KBM-7 (cell line): ENCODE results near the gene DNAJB5.

Experiments used
- DNase-seq: peaks from one replicate; pipeline ENCODE4 v3.0.0-alpha.2; 2015
- in situ Hi-C: fragments of 300-500 bp; cut with MboI; formaldehyde crosslinking; loops from 2 replicates; pipeline ENCODE4 v1.14.3; 2020; ENCODE audit warnings: low sequenced_read_pairs, low pct_unique_long_range_greater_than_20kb, mixed read lengths

DNAJB5 gene

DNA sequence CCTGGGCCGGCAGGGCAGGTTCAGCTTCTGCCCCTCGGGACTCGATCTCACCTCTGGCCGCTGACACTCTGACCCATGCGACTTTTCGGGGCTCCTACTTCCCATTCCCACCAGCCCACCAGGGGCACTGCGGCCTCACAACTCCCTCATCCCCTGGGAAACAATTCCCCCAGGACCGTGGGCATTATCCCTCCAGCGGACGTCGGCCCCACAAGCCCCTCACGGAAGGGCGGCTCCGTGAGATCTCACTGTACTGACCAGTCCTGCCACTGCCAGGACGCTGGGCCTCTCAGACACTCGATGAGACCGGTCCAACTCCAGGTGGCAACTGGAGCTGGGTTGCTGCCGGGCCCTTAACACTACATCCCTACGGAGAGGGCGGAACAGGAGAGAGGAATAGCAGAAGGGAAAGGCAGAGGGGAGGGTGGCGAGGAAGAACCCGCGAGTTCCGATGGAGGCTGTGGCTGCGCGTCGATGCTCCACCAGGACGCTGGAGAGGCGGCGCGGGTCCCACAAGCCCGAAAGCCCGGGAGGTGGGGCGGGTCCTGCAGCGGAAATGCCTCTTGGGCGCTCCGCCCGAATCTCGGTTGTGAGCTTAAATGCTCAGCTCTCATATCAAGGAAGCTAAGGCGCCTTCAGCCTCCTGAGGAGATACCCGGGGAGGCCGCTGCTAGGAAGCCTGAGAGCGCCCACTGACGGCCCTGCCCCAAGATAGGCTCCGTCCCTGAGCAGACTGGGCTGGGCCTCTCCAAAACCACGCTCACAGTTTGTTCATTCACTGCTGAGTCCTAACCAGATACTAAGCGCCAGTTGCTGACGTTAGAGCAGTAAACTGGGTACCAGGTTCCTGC lies 46.5 kb downstream of the DNAJB5 start:
- in situ Hi-C loops, result no loop called here
- no peak for DNase-seq

DNA sequence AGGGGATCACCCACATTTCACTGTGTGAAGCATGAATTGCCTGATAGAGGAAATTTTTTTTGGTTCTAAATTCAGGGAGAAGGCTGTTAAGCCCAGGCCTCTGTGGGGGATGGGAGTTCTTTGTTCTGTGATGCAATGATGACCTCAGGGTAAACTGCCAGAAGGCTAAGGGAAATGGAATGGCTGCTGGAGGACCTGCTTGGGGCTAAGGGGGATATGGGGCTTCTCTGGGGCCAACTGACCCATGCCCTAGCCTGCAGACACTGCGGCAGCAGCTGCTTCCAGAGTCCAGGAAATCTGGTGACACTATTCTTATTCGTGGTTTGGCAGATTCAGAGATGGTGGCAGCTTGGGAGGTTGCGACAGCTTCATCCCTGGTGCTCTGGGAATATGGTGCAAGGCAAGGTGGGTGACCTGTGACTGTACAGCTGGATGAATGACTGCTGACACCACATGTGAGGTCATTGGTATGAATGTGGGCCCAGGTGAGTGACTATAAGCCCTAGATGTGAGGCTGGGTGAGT lies 52.6 kb downstream of the DNAJB5 start:
- in situ Hi-C loops, result no loop called here
- peak; percentile 30 for DNase-seq

DNA sequence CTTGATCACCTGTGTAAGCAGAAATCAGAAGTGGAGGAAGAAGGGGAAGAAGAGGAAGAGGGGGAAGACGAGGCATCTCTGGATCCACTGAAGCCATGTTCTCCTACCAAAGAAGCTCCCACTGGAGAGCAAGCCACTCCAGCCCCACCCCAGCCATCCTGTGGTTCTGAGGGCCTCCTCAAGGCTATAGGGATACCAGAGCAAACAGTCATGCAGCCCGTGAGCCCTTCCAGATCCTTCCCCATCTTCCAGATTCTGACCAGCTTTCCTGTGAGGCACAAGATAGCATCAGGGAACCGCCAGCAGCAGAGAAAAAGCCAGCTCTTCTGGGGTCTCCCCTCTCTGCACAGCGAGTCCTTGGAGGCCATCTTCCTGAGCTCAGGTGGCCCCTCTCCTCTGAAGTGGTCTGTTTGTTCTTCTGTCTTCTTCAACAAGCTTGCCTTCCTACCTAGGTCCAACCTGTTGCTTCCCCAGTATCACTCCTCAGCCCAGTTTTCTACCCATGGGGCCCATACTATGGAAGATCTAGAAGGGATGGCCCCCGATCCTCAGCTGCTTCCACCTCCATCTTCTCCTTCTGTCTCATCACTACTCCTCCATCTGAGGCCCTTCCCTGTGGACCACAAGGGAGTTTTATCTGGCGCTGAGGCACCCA lies 53.5 kb downstream of the DNAJB5 start:
- no peak for DNase-seq
- in situ Hi-C loops, result no loop called here

DNA sequence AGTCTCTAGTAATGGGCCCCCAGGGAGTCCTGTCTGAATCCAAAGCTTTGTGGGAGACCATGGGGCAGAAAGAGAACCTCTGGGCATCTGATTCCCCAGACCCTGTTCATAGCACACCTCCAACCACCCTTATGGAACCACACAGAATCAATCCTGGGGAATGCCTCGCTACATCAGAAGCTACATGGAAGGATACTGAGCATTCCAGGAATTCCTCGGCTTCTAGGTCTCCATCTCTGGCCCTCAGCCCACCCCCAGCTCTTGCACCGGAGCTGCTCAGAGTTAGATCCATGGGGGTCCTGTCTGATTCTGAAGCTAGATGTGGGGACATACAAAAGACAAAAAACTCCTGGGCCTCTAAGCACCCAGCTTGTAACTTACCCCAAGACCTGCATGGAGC lies 54.5 kb downstream of the DNAJB5 start:
- no peak for DNase-seq
- in situ Hi-C loops, result no loop called here
